Stimulated activated CD4-positive, alpha-beta T cell treated with anti-CD3 and anti-CD28 coated beads, Interleukin-1b, Interleukin-23, amount 100 ng/mL, for 4 hours (primary cell): ENCODE data around the gene SCP2.

ENCODE experiments used
- DNase-seq, 2 donors: peaks; one replicate each; pipeline ENCODE4 v3.0.0-alpha.2; 2020; ENCODE audit warnings: low read depth in 2 of 2

Gene SCP2, protein sequence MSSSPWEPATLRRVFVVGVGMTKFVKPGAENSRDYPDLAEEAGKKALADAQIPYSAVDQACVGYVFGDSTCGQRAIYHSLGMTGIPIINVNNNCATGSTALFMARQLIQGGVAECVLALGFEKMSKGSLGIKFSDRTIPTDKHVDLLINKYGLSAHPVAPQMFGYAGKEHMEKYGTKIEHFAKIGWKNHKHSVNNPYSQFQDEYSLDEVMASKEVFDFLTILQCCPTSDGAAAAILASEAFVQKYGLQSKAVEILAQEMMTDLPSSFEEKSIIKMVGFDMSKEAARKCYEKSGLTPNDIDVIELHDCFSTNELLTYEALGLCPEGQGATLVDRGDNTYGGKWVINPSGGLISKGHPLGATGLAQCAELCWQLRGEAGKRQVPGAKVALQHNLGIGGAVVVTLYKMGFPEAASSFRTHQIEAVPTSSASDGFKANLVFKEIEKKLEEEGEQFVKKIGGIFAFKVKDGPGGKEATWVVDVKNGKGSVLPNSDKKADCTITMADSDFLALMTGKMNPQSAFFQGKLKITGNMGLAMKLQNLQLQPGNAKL

GRCh38 chr1:52927212-52928014 is at the start of gene SCP2:
TSS of gene SCP2 (plus strand) at chr1:52927276. CDS start at chr1:52927397, 121 bp downstream.
- peak; percentile 76 to 77 for DNase-seq

- no peak for DNase-seq
Measured at GRCh38 chr1:52877554-52877953, 49.5 kb upstream of the SCP2 start.

DNA sequence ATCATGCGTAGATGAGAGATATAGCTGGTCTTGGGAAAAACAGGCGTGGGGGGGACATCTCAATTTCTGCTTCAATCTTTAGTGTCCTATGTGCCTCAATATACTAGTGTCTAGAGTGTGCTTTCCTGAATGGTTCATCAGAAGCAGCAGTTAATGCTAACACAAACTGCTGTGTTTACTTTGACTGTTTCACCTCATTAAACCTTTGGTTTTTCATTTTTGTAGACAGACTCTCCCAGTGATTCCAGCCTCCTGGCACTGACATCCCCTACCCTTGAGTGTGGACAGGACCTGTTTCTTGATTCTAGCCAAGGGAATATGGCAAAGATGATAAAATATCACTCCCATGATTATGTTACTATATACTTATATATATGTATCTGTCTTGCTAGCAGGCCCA is 46.9 kb upstream of the SCP2 start:
- DNase-seq = no peak

DNA sequence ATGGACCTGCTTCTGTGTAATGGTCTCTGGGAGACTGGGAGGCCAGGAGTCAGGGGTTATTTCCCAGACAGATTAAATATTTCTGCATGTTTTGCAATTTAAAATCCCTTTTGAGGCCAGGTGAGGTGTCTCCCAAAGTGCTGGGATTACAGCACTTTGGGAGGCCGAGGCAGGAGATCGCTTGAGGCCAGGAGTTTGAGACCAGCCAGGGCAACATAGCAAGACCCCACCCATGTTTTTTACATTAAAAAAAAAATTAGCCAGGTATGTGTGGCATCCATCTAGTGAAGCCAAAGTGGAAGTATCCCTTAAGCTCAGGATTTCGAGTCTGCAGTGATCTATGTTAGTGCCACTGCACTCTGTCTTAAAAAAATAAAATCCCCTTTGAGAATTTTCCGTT is 39.6 kb upstream of the SCP2 start:
- DNase-seq = no peak

DNA sequence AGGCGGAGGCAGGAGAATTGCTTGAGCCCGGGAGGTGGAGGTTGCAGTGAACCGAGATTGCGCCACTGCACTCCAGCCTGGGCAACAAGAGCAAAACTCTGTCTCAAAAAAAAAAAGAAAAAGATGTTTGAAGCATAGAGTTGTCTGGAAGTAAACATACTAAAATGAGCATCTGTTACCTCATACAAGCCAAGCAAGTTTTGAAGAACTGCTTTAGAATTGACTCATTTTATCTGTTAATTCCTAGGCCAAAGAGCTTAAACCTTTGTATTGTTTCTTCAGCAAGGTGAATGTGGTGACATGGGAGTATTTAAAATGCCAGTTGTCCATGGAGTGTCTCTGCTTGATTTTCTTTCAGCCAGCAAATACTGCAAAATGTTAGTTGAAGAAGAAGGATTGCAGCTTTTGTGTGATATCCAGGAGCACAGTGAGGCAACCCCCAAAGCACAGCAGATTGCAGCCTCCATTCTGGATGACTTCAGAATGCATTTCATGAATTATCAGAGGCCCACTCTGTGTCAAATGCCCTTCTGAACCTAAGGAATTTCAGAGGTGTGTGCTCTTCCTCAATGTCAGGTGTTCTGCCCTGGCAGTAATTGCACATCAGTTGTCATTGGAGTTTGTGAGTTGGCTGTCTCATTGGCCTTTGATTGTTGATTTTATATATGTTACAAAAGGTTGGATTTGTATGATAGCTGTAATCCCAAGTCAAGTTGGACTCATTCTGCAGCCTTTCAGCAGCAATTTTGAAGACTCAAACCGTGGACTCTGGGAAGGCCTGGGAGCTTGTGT is 34.5 kb upstream of the SCP2 start:
- DNase-seq = no peak

DNA sequence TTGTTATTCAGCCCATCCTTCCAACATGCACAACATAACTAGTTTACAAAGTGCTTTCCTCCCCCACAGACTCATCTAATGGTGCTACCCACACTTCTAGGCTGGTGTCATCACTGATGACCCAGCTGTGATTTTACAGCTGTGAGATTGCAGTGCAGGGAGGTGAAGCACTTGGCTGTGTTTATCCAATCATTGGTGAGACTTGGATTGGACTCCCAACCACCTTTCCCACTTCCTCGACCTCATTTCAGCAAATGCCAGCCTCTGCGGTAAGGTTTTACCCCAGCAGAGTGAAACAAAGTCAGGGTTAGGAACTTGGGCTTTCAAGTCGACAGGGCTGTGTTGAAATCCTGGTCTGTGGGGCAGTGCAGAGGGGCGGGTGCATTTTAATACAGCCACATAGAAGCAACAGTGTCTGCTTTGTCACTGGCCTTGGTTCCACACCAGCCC is 27.6 kb upstream of the SCP2 start:
- DNase-seq = no peak

GRCh38 chr1:52900402-52900801 is 26.7 kb upstream of the SCP2 start:
- no peak for DNase-seq

DNA sequence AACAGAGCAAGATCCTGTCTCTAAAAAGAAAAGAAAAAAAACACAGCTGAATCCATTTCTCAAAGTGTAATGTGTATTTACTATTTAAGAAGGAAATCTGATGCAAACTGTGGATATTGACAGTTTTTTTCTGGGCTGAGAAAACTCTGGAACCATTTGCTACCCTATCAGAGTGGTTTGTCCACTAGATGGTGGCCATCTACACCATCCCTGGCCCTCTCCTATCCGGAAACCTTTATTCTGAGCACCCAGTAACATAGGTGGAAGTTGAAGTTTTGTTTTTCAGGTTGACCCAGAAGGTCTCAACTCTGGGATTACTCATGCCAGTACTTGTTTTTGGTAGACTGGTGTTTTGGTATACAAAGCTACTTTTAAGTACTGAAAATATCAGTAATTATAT is 25.7 kb upstream of the SCP2 start:
- no peak for DNase-seq

DNA sequence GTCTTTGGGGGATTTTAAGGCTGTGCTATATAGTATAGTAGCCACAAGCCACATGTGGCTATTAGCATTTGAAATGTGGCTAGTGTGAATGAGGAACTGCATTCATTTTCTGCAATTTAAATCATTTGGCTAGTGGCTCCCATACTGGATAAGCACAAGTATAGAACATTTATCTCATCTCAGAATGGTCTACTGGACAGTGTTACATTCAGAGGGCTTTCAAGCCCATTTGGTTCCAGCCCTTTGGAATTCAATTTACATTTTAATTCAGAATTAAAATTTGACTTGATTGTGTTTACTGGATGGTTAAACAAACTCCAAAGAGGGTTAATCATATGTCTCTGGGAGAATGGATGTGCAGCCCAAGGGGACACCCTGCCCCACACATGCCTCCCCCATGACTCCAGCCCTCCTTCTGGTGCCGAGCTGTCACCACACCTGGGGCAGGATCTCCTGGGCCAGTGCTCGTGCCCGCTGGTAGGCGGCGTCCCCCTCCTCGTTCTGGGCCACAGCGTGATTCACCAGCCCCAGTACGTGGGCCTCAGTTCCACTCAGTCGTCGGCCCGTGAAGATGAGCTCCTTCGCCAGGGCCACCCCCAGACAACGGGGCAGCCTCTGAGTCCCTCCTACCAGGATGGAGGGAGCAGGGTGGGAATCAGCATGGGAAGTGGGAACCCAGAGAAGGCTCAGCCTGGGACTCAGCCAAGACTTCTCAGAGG is 22.7 kb upstream of the SCP2 start:
- no peak for DNase-seq

- peak in 1 of 2 donors; percentile 12 for DNase-seq
Measured at GRCh38 chr1:52904927-52905698, 22.0 kb upstream of the SCP2 start.

GRCh38 chr1:52906135-52906603 is 20.9 kb upstream of the SCP2 start:
- DNase-seq = no peak

DNA sequence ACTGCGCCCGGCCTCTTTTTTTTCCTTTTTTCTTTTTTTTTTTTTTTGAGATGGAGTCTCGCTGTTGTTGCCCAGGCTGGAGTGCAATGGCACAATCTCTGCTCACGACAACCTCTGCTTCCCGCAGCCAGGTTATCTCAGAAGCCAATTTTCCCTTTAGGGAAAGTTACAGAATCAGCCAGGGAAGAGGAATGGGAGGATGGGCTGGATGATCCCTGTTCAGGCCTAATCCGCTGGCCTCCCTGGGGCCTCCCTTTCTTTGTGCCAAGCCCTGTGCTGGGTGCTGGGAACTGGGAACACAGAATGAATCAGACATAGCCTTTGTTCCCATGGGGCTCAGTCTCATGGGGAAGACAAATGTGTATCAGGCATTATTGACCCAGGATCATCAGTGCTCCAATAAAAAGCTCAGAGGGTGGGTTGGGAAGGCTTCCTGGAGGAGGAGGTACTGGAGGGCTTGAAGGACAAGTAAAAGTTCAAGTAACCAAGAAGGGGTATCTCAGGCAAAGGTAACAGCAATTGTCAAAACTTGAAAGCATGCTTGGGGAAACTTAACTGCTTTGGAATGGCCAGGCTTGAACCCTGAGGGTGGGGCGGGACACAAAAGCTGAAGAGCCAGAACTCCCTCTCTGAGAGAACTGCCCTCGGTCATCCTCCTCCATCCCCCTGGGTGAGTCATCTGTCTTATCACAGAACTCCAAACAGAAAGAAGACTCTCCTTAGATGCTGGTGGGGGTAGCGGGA is 19.8 kb upstream of the SCP2 start:
- DNase-seq = no peak

- DNase-seq = no peak
Measured at GRCh38 chr1:52907812-52908153, 19.3 kb upstream of the SCP2 start.

DNA sequence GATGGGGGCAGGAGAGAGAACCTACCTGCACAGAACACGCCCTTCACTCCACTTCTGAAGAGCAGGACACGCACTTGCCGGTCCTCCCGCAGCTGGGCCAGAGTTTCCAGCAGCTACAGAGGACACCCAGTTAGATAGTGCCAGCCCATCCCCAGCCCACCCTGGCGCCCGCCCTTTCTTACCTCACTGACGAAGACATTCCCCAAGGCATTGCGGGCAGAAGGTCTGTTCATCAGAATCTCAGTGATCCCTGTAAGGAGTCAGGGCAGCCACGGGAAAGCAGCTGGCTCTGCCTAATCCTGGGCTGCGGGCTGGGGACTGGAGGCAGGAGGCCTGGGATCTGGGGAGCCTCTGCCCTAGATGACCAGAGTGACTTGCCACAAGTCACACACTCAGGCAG is 15.5 kb upstream of the SCP2 start:
- no peak for DNase-seq

DNA sequence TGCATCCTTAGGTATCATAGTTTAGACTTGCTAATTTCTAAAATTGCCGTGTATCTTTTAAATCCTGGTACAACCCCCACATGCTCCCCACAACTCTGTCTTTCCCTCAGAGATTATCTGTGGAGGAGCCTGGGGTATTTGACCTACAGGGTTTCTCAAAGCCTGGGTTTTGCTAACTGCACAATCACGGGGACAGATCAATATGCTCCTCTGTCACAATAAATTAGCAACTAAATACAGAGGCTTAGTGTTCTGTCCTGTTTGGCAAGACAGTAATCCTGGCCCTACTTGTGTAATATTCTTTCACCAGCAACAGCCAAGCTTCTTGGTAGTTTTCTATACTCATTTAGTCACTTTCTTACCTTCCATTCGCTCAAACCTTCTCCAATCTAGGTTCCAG is 14.1 kb upstream of the SCP2 start:
- DNase-seq = no peak

- no peak for DNase-seq
Measured at GRCh38 chr1:52913537-52913936, 13.5 kb upstream of the SCP2 start.

- no peak for DNase-seq
Measured at GRCh38 chr1:52914463-52914862, 12.6 kb upstream of the SCP2 start.

GRCh38 chr1:52915211-52915854 is 11.7 kb upstream of the SCP2 start:
- no peak for DNase-seq

- no peak for DNase-seq
Measured at GRCh38 chr1:52915855-52916220, 11.2 kb upstream of the SCP2 start.
